ENCODE data around the gene TSGA10. TPM values are rescaled to one million over a fixed set of nuclear protein-coding genes. Genes with fewer than 3 reads are reported as not detected.

Gene TSGA10
- total and polyA plus RNA-seq, 2 experiments from 2014 or later, result 6.4 to 24.2 TPM

- TF ChIP-seq REST (IDR thresholded peaks at IDR 0.05; ENCODE audit: unreplicated experiment) (no peak), POLR2AphosphoS5 (IDR thresholded peaks at IDR 0.05; ENCODE audit: low read depth) (no peak)
These were observed 16.8 kb upstream of the TSGA10 start (continued) for GRCh38 chr2:99171377-99172140.

- Mint-ChIP-seq H3K36me3 (ENCODE audit: low read depth) (peaks cover 20% of the 10 kb centered on the region; the same call in 1 of the 3 replicates), H3K4me3 (no peak overlapping the region), H3K27ac (no peak overlapping the region), H3K9me3 (no peaks in the 10 kb centered on the region), H3K27me3 (ENCODE audit: insufficient read depth, low read depth, poor library complexity) (peaks cover 2% of the 10 kb centered on the region), H3K4me1 (no peaks in the 10 kb centered on the region)
- H3F3A ChIP-seq (replicated peaks; ENCODE audit: low read depth), result no peaks in the 10 kb centered on the region
- H3K27me3 ChIP-seq (ENCODE audit: insufficient read depth), result no peaks in the 10 kb centered on the region
- no peaks in the 10 kb centered on the region for H3K9me2 ChIP-seq (ENCODE audit: insufficient read depth)
- no peak for ATAC-seq
- peaks cover 12% of the 10 kb centered on the region; the same call in 1 of the 2 replicates for H3K36me3 ChIP-seq (ENCODE audit: insufficient read depth)
- 0 out of 2 replicates have a peak, but pooled peaks cover 5% of the 10 kb centered on the region for H3K79me2 ChIP-seq (replicated peaks; ENCODE audit: insufficient read depth)
- H4K20me1 ChIP-seq (replicated peaks; ENCODE audit: insufficient read depth), result peaks cover 2% of the 10 kb centered on the region; the same call in 1 of the 2 replicates
- no peak overlapping the region for H2AFZ ChIP-seq
- H3K4me3 ChIP-seq, result no peak overlapping the region
- TF ChIP-seq ZNF331 (CRISPR knock-in tag; IDR thresholded peaks at IDR 0.05; ENCODE audit: low read depth), result no peak
- TF ChIP-seq CREB1 (CRISPR knock-in tag; IDR thresholded peaks at IDR 0.05; ENCODE audit: low read depth), result no peak
- no peak for TF ChIP-seq POLR2AphosphoS5 (IDR thresholded peaks at IDR 0.05; ENCODE audit: low read depth)
- no peak for DNase-seq (ENCODE audit: low spot score)
- H3K4me2 ChIP-seq, result no peak overlapping the region
- H3K4me1 ChIP-seq (ENCODE audit: insufficient read depth), result no peaks in the 10 kb centered on the region
- H3K27ac ChIP-seq (ENCODE audit: low read depth), result no peak overlapping the region
These were observed 14.8 kb upstream of the TSGA10 start for GRCh38 chr2:99169534-99169933.

GRCh38 chr2:99166218-99166617 is 11.5 kb upstream of the TSGA10 start:
- Mint-ChIP-seq H3K9me3 (no peaks in the 10 kb centered on the region), H3K27ac (no peak overlapping the region), H3K36me3 (ENCODE audit: low read depth) (peaks cover 16% of the 10 kb centered on the region; the same call in 1 of the 3 replicates), H3K27me3 (ENCODE audit: insufficient read depth, low read depth, poor library complexity) (no peaks in the 10 kb centered on the region), H3K4me1 (no peaks in the 10 kb centered on the region), H3K4me3 (no peak overlapping the region)
- H3K4me1 ChIP-seq (ENCODE audit: insufficient read depth), result no peaks in the 10 kb centered on the region
- H3F3A ChIP-seq (replicated peaks; ENCODE audit: low read depth), result no peaks in the 10 kb centered on the region
- DNase-seq (ENCODE audit: low spot score), result no peak
- H2AFZ ChIP-seq, result no peak overlapping the region
- no peaks in the 10 kb centered on the region for H3K79me2 ChIP-seq (replicated peaks; ENCODE audit: insufficient read depth)
- no peak overlapping the region for H3K4me3 ChIP-seq
- H3K4me2 ChIP-seq, result no peak overlapping the region
- no peak overlapping the region for H3K27ac ChIP-seq (ENCODE audit: low read depth)
- H3K27me3 ChIP-seq (ENCODE audit: insufficient read depth), result no peaks in the 10 kb centered on the region
- no peaks in the 10 kb centered on the region; the same call in 1 of the 2 replicates for H4K20me1 ChIP-seq (replicated peaks; ENCODE audit: insufficient read depth)
- peaks cover 12% of the 10 kb centered on the region; the same call in 1 of the 2 replicates for H3K36me3 ChIP-seq (ENCODE audit: insufficient read depth)
- no peaks in the 10 kb centered on the region for H3K9me2 ChIP-seq (ENCODE audit: insufficient read depth)
- no peak for ATAC-seq
- no peak for TF ChIP-seq CTCF (conservative IDR thresholded peaks at IDR 0.05; ENCODE audit: low read depth in 2 of 2)
- no peak for TF ChIP-seq NANOG (IDR thresholded peaks at IDR 0.05; ENCODE audit: borderline replicate concordance)
- no peak for TF ChIP-seq REST (IDR thresholded peaks at IDR 0.05; ENCODE audit: unreplicated experiment)
- TF ChIP-seq EZH2phosphoT487 (IDR thresholded peaks at IDR 0.05; ENCODE audit: unreplicated experiment), result no peak

Data from GM23338 (cell line).